HepG2 (cell line): ENCODE measurements around the gene QKI. TPM values are rescaled to one million over a fixed set of nuclear protein-coding genes. Genes with fewer than 3 reads are reported as not detected.

ENCODE experiments used
- ATAC-seq: fragments of 200-7000 bp; cut with Tn5 transposase; 3 replicates; pipeline ENCODE4 v1.9.1; 2020; ENCODE audit warnings: mild to moderate bottlenecking, moderate library complexity
- BruUV-seq: library from RNA; stranded (reverse); fragments of 400-500 nt; replicated peaks from 2 replicates; lab custom pipeline; 2021; lab: Mats Ljungman, UMichigan
- CTCF ChIA-PET: fragments of 300-600 bp; formaldehyde crosslinking; extraction: SDS; loops from one replicate; lab custom pipeline; 2021; ENCODE audit warnings: low total read pairs, inconsistent platforms, low intra/inter-chr PET ratio; lab: Yijun Ruan, JAX
- POLR2A ChIA-PET: fragments of 350-600 bp; sonication (Branson Sonifier 250); formaldehyde crosslinking; loops from one replicate; lab custom pipeline; 2020; ENCODE audit warnings: antibody characterized with exemption, inconsistent platforms; lab: Yijun Ruan, JAX
- DNase-seq: peaks from one replicate; pipeline ENCODE4 v3.0.0-alpha.2; 2015; ENCODE audit warnings: low spot score
- FAIRE-seq: peaks from 3 replicates; lab custom pipeline; 2011; peaks lifted over from hg19 to GRCh38; lab: Jason Lieb, UNC
- H2AFZ ChIP-seq: one replicate; pipeline ENCODE4 v1.6.1; 2011; ENCODE audit warnings: low read length, inconsistent platforms
- H3K27ac ChIP-seq: fragments of 300-600 bp; 3 replicates; pipeline ENCODE4 v1.8.0; 2011; ENCODE audit warnings: mixed run types, mild to moderate bottlenecking, mixed read lengths, low read length, inconsistent platforms; ENCODE audit not compliant: insufficient read depth; ENCODE audit errors: extremely low read length
- H3K27me3 ChIP-seq, 2 experiments: fragments of 200-600 bp in 1 of 2; 2 replicates in 1 of 2; 3 replicates in 1 of 2; pipeline versions ENCODE4 v1.6.0 to v1.8.0; 2011; ENCODE audit warnings: low read length in 2 of 2, mild to moderate bottlenecking in 2 of 2, moderate library complexity in 2 of 2, inconsistent platforms in 1 of 2; ENCODE audit not compliant: insufficient read depth in 2 of 2, control insufficient read depth in 1 of 2
- H3K36me3 ChIP-seq, 2 experiments: fragments of 200-600 bp in 1 of 2; replicated peaks in 1 of 2; 2 replicates in 1 of 2; 3 replicates in 1 of 2; pipeline versions ENCODE4 v1.5.1 to v1.8.0; 2011; ENCODE audit warnings: low read length in 2 of 2, inconsistent platforms in 1 of 2; ENCODE audit not compliant: insufficient read depth in 2 of 2, control insufficient read depth in 1 of 2
- H3K4me1 ChIP-seq: 2 replicates; pipeline ENCODE4 v1.5.1; 2012; ENCODE audit warnings: low read length, inconsistent platforms; ENCODE audit not compliant: insufficient read depth
- H3K4me2 ChIP-seq: 2 replicates; pipeline ENCODE4 v1.6.0; 2011; ENCODE audit warnings: low read depth, low read length, inconsistent platforms
- H3K4me3 ChIP-seq, 3 experiments: fragments of 200-600 bp in 1 of 3; sonication (generic), shearing (Covaris generic) in 1 of 3; replicated peaks in 1 of 3; 2 replicates each; pipeline ENCODE4 v1.5.1; 2011 to 2016; ENCODE audit warnings: low read length in 3 of 3, inconsistent platforms in 2 of 3, low read depth in 2 of 3, mild to moderate bottlenecking in 2 of 3, control low read depth in 1 of 3, mixed read lengths in 1 of 3; ENCODE audit not compliant: insufficient read depth in 1 of 3
- H3K79me2 ChIP-seq: one replicate; pipeline ENCODE4 v1.6.1; 2011; ENCODE audit warnings: low read length, inconsistent platforms; ENCODE audit not compliant: insufficient read depth
- H3K9ac ChIP-seq: 2 replicates; pipeline ENCODE4 v1.6.0; 2011; ENCODE audit warnings: mild to moderate bottlenecking, low read depth, low read length, inconsistent platforms; ENCODE audit not compliant: insufficient read depth
- H3K9me3 ChIP-seq: 2 replicates; pipeline ENCODE4 v1.5.1; 2012; ENCODE audit warnings: mild to moderate bottlenecking, low read length
- H4K20me1 ChIP-seq: 2 replicates; pipeline ENCODE4 v1.6.0; 2011; ENCODE audit warnings: inconsistent platforms, mild to moderate bottlenecking, low read length, moderate library complexity; ENCODE audit not compliant: insufficient read depth
- HDAC1 ChIP-seq: sonication (generic); formaldehyde crosslinking; IDR thresholded peaks from 2 replicates; pipeline ENCODE4 v1.5.1; 2020; ENCODE audit warnings: mild to moderate bottlenecking, missing genetic modification reagents
- KLF9 ChIP-seq: IDR thresholded peaks from 2 replicates; pipeline ENCODE4 v1.6.1; 2016; ENCODE audit warnings: low read depth
- PAXIP1 ChIP-seq: sonication (generic); formaldehyde crosslinking; conservative IDR thresholded peaks from 2 replicates; pipeline ENCODE4 v1.4.0; 2020; ENCODE audit warnings: mild to moderate bottlenecking, missing genetic modification reagents, moderate library complexity
- PLSCR1 ChIP-seq: sonication (generic); formaldehyde crosslinking; IDR thresholded peaks from 2 replicates; pipeline ENCODE4 v1.5.0; 2020; ENCODE audit warnings: missing genetic modification reagents, mild to moderate bottlenecking, borderline replicate concordance
- POLR2A ChIP-seq, 2 experiments: IDR thresholded peaks; 2 replicates each; pipeline ENCODE4 v1.6.1; 2011; ENCODE audit warnings: low read depth in 2 of 2, low read length in 2 of 2, mild to moderate bottlenecking in 1 of 2, moderate library complexity in 1 of 2; ENCODE audit not compliant: insufficient read depth in 1 of 2
- SRF ChIP-seq: IDR thresholded peaks from 2 replicates; pipeline ENCODE4 v1.6.1; 2011; ENCODE audit warnings: mild to moderate bottlenecking, low read depth, low read length, moderate library complexity
- ZNF652 ChIP-seq: IDR thresholded peaks from 2 replicates; pipeline ENCODE4 v1.6.1; 2016; ENCODE audit warnings: low read depth, borderline replicate concordance
- WGBS: methylation state at CpG from one replicate; pipeline ENCODE4 v1.1.6; 2017; ENCODE audit warnings: low lambda C conversion rate; 5-methylcytosine and 5-hydroxymethylcytosine counted together
- in situ Hi-C: cut with HindIII; loops from 2 replicates; pipeline ENCODE4 v1.10.0; 2017; ENCODE audit warnings: low pct_unique_long_range_greater_than_20kb; ENCODE audit not compliant: extremely low pct_ligation_motif_present
- intact Hi-C: fragments of 100-400 bp; cut with micrococcal nuclease; formaldehyde crosslinking; loops from one replicate; pipeline ENCODE4 v1.10.0; 2022; ENCODE audit not compliant: unreplicated experiment
- polyA plus RNA-seq, 8 experiments: library from polyadenylated mRNA; depleted of rRNA in 3 of 8; stranded (reverse) in 7 of 8; unstranded in 1 of 8; fragments of >200 nt; fragmentation: Illumina TruSeq in 4 of 8; extraction: Trizol in 4 of 8; gene quantifications; 2 replicates each; pipeline versions ENCODE4 v1.2.1 to v1.2.3, GENCODE V29; 2011 to 2016; ENCODE audit warnings: low read depth in 4 of 8, missing spikeins in 1 of 8, mixed read lengths in 1 of 8; ENCODE audit not compliant: insufficient read depth in 1 of 8
- total RNA-seq, 5 experiments: library from RNA; depleted of rRNA; stranded (reverse); fragments of >200 nt; fragmentation: Illumina TruSeq; extraction: Trizol; gene quantifications; 2 replicates each; pipeline ENCODE4 v1.2.3, GENCODE V29; 2016; ENCODE audit warnings: low read depth in 1 of 5

QKI gene
- total and polyA plus RNA-seq, 2 of the 13 experiments (the other 11 are each of a cell fraction or from before 2014, with no cell fraction given): 136 to 137 TPM

GRCh38 chr6:163409712-163410111 is 4.8 kb upstream of the QKI start (continued):
- TF ChIP-seq PAXIP1: peak; percentile 75
- TF ChIP-seq, all 625 proteins: peak for 67

GRCh38 chr6:163412341-163412740 is 2.2 kb upstream of the QKI start:
- peak overlapping the region; percentile 75 to 97 (median 87); a peak in 5 of 6 replicates for H3K4me3 ChIP-seq
- BruUV-seq: no TSS peak
- WGBS: 11% methylated on average over 1 of the region's 1 CpG
- peak overlapping the region; percentile 94 for H3K9ac ChIP-seq
- peaks cover 7% of the 10 kb centered on the region for H4K20me1 ChIP-seq
- peaks cover 52% of the 10 kb centered on the region for H3K4me1 ChIP-seq
- CTCF ChIA-PET: no interaction called here
- no peak overlapping the region for H2AFZ ChIP-seq
- in situ Hi-C loops (loop anchor here (25.0 kb wide), 1 partner anchor 700 kb away; no protein-coding TSS in a partner anchor), intact Hi-C loops (loop anchor here (10.0 kb wide), 1 partner anchor 688 kb away; the partner anchor contains the start of genes PACRG and PRKN)
- no peaks in the 10 kb centered on the region for H3K9me3 ChIP-seq
- TF ChIP-seq POLR2A (IDR thresholded peaks at IDR 0.05; ENCODE audit: insufficient read depth in 1 of 2, low read depth in 2 of 2, low read length in 2 of 2) (0 out of 4 replicates have a peak, but pooled peaks of 1 of the 2 experiments have one; percentile 9), ZNF652 (CRISPR knock-in tag) (no peak), KLF9 (CRISPR knock-in tag) (0 out of 2 replicates have a peak, but pooled peaks have one; percentile 36), HDAC1 (CRISPR knock-in tag) (no peak), PLSCR1 (CRISPR knock-in tag) (no peak), SRF (peak; percentile 46; the same call in 1 of the 2 replicates)
- H3K36me3 ChIP-seq: no peaks in the 10 kb centered on the region
- H3K27me3 ChIP-seq: no peaks in the 10 kb centered on the region; a peak in 1 of 5 replicates
- no peak for DNase-seq
- no peak for ATAC-seq
- POLR2A ChIA-PET: interaction anchor here (0.7 kb wide), 1 partner anchor 530 kb away, joined by 3 read pairs; no protein-coding TSS in a partner anchor
- peak overlapping the region; percentile 98 for H3K27ac ChIP-seq
- peak overlapping the region; percentile 69 for H3K4me2 ChIP-seq
- no peak for FAIRE-seq
- peaks cover 34% of the 10 kb centered on the region for H3K79me2 ChIP-seq
